Measurements from ENCODE around the gene DAZL.

DNA sequence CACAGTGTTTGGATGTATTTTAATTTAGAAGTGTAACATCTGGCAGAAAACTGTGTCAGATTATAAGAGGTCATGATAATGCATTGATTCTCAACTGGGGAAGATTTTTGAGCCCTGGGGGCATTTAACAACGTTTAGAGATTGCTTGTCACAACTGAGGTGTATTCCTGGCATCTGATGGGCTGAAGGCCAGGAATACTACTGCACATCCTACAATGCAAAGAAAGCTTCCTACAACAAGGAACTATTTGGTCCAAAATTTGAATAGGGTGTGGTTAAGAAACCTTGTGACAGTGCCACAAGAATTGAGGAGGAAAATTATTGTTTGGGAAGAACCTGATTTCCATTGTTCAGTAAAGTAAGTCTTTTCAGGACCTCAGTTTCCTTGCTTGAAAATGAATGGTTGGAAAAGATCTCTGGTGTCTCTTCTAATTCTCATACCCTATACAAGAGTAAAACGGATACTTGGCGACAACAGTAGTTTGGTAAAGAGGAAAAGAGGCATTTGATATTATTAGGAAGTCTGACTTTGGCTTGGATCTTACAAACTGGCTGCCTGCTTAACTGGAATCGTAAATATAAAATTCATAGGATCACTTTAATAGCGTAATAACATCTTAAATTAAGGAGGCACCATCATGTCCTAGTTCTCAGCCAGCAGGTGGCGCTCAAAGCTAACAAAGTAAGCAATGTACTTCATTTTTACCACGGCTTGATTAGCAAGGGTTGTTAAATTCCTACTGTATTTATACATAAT, 4.3 kb downstream of the DAZL start:
- TF ChIP-seq CTCF (conservative IDR thresholded peaks at IDR 0.05 in 1 of 2, IDR thresholded peaks at IDR 0.05 in 1 of 2; ENCODE audit: extremely low read depth in 1 of 2, insufficient read depth in 1 of 2, low read depth in 1 of 2, low read length in 2 of 2), result peak; percentile 73 to 76
- TF ChIP-seq EZH2 (IDR thresholded peaks at IDR 0.05; ENCODE audit: borderline replicate concordance, low read length), result no peak

Measured in mammary epithelial cell (primary cell).